ENCODE data around the gene HOXB8.

Gene HOXB8

DNA sequence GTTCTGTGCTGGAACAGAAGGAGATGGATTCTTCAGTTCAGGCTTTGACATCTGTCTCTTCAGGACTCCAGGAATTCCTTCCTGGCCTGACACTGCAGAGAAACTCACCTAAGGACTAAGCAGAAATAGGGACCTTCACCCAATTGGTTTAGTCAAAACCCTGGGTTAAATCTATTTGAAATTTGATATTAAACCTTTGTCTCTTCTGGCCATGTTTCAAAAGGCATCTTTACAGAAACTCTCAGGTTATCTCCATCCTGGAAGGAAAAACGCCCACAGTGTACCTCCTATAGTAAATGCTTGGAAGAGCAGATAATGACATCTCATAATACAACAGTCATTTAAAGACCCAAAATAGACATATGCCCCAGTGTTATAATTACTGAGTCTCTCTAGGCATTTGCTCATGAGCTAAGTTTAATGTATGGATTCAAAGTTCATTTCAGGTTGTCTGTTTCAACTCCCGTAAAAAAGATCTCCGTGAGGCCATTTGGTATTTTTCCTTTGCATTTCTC, 31.3 kb downstream of the HOXB8 start:
- H3K27ac ChIP-seq (ENCODE audit: low read depth, low read length), result peak overlapping the region; percentile 90
- H3K9ac ChIP-seq (ENCODE audit: low read length), result no peak overlapping the region
- H3K27me3 ChIP-seq (ENCODE audit: control insufficient read depth, insufficient read depth, low read length), result no peaks in the 10 kb centered on the region
- no peaks in the 10 kb centered on the region for H3K36me3 ChIP-seq (ENCODE audit: control insufficient read depth, insufficient read depth, low read length)
- H3K4me3 ChIP-seq (ENCODE audit: low read length), result peak overlapping the region; percentile 34
- peaks cover 38% of the 10 kb centered on the region for H3K4me1 ChIP-seq (ENCODE audit: control insufficient read depth, insufficient read depth, low read length)

DNA sequence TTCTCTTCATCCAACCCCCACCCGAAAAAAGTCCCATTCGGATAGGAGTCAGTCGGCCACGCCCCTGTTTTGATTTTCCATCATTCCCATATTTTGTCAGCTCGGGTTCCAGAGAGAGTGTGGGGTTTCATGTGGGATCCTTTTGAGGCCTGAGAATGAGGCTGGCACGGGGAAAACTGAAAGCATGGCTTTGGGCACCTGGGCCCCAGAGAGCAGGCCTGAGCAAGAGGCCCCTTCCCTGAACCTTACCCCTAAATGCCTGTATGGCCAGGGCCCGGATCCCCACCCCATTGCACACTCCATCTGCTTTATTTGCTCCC, 32.4 kb downstream of the HOXB8 start:
- peak overlapping the region; percentile 90 for H3K27ac ChIP-seq (ENCODE audit: low read depth, low read length)
- no peaks in the 10 kb centered on the region for H3K27me3 ChIP-seq (ENCODE audit: control insufficient read depth, insufficient read depth, low read length)
- H3K36me3 ChIP-seq (ENCODE audit: control insufficient read depth, insufficient read depth, low read length), result no peaks in the 10 kb centered on the region
- H3K9ac ChIP-seq (ENCODE audit: low read length), result no peak overlapping the region
- H3K4me3 ChIP-seq (ENCODE audit: low read length), result peak overlapping the region; percentile 81
- peaks cover 39% of the 10 kb centered on the region for H3K4me1 ChIP-seq (ENCODE audit: control insufficient read depth, insufficient read depth, low read length)

DNA sequence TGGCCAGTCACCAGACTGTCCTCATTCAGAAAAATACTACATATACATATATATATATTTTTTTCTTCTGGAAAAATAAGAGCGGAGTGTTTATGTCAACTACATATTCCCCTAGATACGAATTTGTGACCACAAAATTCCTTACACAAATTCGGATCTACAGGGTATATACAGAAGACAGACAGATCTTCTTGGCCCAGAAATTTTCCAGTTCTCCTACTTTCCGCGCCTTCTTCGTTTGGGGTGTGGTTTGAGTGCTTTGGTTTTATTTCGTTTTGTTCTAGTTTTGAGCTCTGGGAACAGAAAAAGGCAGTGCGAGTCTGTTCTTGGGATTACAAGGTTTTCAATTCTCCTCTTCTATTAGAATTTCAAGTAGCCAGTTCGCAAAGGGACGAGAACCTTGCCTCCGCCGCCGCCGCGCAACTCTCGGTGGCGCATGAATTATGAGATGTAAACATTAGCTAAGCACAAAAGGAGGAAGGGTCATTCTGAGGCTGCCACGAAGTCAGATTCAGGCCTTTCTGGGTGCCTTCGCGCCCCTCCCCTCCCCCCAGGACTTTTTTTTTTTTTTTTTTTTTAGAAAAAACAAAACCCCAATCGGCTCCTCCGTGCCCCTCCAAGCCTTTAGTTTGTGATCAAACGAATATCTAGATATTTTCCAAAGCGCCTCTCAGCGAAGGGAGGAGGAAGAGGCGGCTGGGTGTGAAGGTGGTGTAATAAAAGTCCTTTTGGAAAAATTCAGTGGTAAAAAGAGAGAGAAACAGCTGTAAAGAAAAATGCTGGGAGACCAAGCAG, 35.1 kb downstream of the HOXB8 start:
- Histone ChIP-seq H3K4me1 (ENCODE audit: control insufficient read depth, insufficient read depth, low read length) (peaks cover 36% of the 10 kb centered on the region), H3K4me3 (ENCODE audit: low read length) (peak overlapping the region; percentile 81), H3K27me3 (ENCODE audit: control insufficient read depth, insufficient read depth, low read length) (no peaks in the 10 kb centered on the region), H3K9ac (ENCODE audit: low read length) (no peak overlapping the region), H3K27ac (ENCODE audit: low read depth, low read length) (peak overlapping the region; percentile 90), H3K36me3 (ENCODE audit: control insufficient read depth, insufficient read depth, low read length) (no peaks in the 10 kb centered on the region)

DNA sequence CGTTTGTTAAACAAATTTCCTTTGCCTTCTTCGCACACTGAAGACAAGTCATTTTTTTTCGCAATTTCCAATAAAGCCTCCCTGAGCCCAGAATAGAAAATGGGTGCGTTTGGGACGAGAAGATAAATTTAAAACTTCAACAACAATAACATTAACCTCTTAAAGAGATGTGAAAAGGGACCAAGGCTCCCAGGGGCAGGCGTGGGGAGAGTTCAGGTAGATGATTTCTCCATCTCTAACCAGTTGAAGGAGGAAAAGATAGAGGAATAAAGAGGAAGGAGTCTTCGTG, 35.7 kb downstream of the HOXB8 start:
- Histone ChIP-seq H3K4me1 (ENCODE audit: control insufficient read depth, insufficient read depth, low read length) (peaks cover 38% of the 10 kb centered on the region), H3K27ac (ENCODE audit: low read depth, low read length) (peak overlapping the region; percentile 90), H3K36me3 (ENCODE audit: control insufficient read depth, insufficient read depth, low read length) (no peaks in the 10 kb centered on the region), H3K9ac (ENCODE audit: low read length) (no peak overlapping the region), H3K4me3 (ENCODE audit: low read length) (peak overlapping the region; percentile 81), H3K27me3 (ENCODE audit: control insufficient read depth, insufficient read depth, low read length) (no peaks in the 10 kb centered on the region)

DNA sequence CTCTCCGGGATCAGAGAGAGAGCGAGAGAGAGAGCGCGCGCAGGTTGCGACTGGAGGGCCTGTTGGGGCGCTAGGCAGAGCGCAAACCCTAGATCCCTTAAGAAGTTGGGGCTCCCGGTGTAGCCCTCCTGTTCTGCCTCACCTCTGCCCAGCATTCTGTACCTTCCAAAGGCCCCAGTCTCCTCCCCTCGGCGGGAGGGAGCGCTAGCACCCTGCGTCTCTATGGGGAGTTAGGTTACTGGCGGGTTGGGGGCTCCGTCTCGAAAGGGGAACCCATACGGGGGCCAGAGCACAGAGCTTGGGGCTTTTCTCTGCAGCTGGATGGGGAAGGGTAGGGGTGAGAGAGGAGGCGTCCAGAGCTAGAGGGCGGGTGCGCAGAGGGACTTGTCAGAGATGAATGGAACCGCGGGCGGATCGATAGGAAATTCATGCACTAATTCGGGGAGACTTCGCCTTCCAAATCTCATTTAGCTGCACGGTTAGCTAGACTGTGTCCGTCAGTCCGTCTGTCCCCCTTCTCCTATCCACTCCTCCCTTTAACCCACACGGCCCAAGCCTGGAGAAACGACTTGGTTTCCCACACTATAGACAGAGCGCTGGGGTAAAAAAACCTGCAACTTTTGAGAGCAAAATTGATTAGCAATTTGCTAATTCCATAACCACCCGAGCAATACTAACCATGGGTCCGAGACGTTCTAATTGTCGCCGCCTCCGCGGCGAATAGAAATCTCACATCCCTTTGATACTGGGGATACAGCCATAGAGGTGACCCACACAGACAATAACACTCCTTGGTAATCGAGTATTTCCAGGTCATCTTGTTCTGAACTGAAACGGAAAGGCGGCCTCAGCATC, 36.2 kb downstream of the HOXB8 start:
- no peaks in the 10 kb centered on the region for H3K27me3 ChIP-seq (ENCODE audit: control insufficient read depth, insufficient read depth, low read length)

DNA sequence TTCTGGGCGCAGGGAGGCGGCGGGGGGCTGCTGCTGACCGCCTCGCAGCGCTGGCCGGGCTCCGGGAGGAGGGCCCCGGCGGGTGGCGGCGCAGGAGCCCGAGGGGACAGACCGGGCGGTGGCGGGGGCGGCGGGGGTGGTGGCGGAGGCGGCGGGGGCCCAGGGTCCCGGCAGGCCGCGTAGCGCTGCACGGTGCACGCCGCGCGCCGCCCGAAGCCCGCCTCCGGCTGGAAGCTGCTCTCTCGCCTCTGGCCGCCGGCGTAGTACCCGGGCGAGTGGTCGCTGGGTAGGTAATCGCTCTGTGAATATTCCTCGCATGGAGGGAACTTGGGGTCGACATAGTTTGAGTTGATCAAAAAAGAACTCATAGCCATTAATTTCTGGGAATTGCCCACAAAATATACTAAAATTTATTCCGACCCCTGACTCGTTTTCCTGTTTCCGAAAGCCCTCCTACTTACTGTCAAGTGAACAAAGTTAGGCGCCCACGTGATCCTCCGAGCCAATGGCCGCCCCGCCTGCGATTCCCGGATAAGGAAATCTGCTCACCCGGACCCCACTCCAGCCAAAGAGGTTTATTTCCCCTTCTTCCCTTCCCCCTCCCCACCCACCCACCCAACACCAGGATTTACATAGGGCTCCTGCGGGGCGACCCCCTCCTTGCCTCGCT, 37.0 kb downstream of the HOXB8 start, which contains the start of gene HOXB4:
Gene HOXB4 (minus strand): TSS at position 405 of the 670 bp plus-strand sequence. CDS start 31 bp downstream, at position 374.
- Histone ChIP-seq H3K36me3 (ENCODE audit: control insufficient read depth, insufficient read depth, low read length) (no peaks in the 10 kb centered on the region), H3K4me3 (ENCODE audit: low read length) (peak within 1 kb of the TSS; percentile 81), H3K9ac (ENCODE audit: low read length) (peak within 1 kb of the TSS; percentile 58), H3K4me1 (ENCODE audit: control insufficient read depth, insufficient read depth, low read length) (peaks cover 38% of the 10 kb centered on the region), H3K27ac (ENCODE audit: low read depth, low read length) (peak within 1 kb of the TSS; percentile 94), H3K27me3 (ENCODE audit: control insufficient read depth, insufficient read depth, low read length) (no peaks in the 10 kb centered on the region)

More for the DNA sequence above, 36.2 kb downstream of the HOXB8 start:
- Histone ChIP-seq H3K4me3 (ENCODE audit: low read length) (peak overlapping the region; percentile 81), H3K36me3 (ENCODE audit: control insufficient read depth, insufficient read depth, low read length) (no peaks in the 10 kb centered on the region), H3K27ac (ENCODE audit: low read depth, low read length) (peak overlapping the region; percentile 90), H3K4me1 (ENCODE audit: control insufficient read depth, insufficient read depth, low read length) (peaks cover 38% of the 10 kb centered on the region), H3K9ac (ENCODE audit: low read length) (peak overlapping the region; percentile 49)

DNA sequence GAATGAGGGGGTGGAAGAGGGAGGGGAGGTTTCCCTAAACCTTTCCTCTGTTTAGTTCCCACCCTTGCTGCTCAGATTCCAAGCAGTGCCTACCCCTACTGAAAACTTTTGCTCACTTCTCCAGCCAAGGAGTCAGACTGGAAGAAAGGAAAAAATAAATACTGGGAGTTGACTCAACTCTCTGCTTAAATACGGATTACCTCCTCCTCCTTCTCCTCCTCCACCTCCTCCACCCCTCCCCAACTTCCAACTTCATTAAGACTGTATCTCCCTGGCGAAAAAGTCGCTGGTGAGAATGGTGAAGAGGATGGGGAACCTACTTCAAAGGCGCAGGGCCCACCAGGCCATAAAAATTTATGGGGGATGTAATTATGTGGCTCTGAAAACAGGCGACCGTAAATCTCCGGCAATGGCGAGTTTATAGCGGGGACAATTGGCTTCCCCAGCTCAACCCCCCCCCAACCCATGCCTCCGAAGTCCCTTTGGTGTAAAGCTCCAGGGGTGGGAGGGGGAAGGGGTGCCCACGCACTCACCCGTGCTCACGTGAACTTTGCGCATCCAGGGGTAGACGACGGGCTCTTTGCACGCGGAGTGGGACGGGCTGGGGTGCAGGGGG, 37.7 kb downstream of the HOXB8 start:
- Histone ChIP-seq H3K36me3 (ENCODE audit: control insufficient read depth, insufficient read depth, low read length) (no peaks in the 10 kb centered on the region), H3K4me1 (ENCODE audit: control insufficient read depth, insufficient read depth, low read length) (peaks cover 40% of the 10 kb centered on the region), H3K9ac (ENCODE audit: low read length) (peak overlapping the region; percentile 28), H3K4me3 (ENCODE audit: low read length) (peak overlapping the region; percentile 65), H3K27me3 (ENCODE audit: control insufficient read depth, insufficient read depth, low read length) (no peaks in the 10 kb centered on the region), H3K27ac (ENCODE audit: low read depth, low read length) (peak overlapping the region; percentile 94)

DNA sequence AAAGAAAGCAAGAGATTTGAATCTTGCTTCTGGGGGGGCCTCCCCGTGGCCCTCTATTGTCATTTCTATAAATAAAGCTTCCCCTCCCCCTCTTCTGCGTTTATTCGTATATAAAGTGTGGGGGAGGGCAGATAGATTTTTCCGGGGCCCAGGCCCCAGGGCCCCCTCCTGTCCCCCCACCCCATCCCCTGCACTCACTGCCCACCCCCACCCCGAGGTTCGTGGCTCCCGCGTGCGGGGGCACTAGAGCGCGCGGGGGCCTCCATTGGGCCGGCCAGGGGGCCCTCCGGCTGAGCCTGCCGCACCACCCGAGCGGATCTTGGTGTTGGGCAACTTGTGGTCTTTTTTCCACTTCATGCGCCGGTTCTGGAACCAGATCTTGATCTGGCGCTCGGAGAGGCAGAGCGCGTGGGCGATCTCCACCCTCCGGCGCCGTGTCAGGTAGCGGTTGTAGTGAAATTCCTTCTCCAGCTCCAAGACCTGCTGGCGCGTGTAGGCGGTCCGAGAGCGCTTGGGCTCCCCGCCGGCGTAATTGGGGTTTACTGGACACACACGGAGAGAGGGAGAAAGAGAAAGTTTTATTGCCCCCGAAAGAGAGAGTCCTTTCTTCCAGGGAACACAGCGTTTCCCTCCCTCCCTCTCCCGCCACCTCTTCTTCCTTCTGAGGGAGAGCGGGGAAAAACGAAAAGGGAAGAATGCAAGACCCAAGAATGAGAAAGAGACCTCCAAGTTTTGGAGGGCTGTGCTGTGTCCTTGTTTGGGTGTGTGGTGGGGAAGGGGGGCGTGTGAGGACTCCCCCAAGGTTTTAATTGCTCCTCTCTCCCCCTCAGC, 38.4 kb downstream of the HOXB8 start:
- Histone ChIP-seq H3K27me3 (ENCODE audit: control insufficient read depth, insufficient read depth, low read length) (no peaks in the 10 kb centered on the region), H3K4me3 (ENCODE audit: low read length) (peak overlapping the region; percentile 65), H3K27ac (ENCODE audit: low read depth, low read length) (peak overlapping the region; percentile 94), H3K4me1 (ENCODE audit: control insufficient read depth, insufficient read depth, low read length) (peaks cover 47% of the 10 kb centered on the region), H3K36me3 (ENCODE audit: control insufficient read depth, insufficient read depth, low read length) (no peaks in the 10 kb centered on the region), H3K9ac (ENCODE audit: low read length) (peak overlapping the region; percentile 28)

DNA sequence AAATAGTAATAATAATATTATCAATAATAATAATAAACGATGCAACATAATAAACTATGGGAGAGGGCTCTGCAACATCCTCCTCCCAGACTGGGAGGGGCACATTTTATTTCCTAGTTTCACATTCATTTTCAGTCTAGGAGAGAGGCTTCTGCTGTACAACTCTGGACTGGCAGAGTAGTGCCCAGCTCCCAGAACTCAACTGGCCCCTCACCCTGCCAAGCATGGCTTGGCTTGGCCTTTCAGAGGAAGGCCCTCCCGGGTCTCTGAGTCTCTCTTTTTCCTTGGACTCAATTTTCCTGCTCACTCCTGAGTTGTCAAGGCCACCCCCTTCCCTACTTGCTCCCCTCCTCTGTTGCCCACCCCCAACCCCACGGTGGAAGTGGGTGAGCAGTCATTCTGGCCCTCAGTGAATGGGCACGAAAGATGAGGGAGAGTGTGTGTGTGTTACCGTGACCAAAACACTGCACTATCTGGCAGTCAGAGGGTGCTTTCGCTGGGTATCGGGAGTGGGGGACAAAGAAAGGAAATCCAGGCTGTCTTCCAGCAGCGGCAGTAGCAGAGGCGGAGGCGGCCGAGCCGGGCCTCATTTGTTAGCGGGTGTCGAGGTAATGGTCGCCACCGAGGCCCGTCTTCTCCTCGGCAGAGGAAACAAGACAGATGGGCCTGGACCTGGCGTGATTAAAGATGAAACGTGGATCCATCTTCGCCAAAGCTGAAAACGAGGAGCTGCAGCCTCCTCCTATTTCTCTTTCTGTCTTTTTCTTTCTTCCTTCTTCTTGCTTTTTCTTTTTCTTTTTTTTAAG, 39.2 kb downstream of the HOXB8 start:
- H3K4me3 ChIP-seq (ENCODE audit: low read length), result peak overlapping the region; percentile 20

DNA sequence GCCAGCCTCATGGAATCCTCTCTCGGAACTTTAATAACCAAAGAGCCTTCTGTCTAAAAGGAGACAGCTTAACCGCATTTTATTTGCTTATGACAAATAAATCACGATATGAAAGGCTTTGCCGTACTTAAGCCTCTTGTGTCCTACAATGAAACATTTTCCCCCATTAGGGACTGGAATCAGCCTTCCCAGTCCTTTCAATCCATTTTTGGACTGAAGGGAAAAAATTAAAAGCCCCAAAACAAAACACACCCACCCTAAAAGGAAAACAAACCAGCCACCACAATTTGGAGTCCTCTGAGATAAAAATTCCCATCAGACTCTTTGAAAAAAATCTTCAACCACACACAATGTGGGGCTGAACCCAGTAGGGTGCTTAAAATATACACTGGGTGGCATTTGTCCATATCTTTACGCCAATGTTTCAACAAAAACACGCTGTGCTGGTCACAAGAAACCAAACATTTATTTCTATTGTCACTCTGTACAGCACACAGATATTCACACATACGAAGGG, 40.0 kb downstream of the HOXB8 start:
- Histone ChIP-seq H3K27me3 (ENCODE audit: control insufficient read depth, insufficient read depth, low read length) (no peaks in the 10 kb centered on the region), H3K4me1 (ENCODE audit: control insufficient read depth, insufficient read depth, low read length) (peaks cover 47% of the 10 kb centered on the region), H3K9ac (ENCODE audit: low read length) (no peak overlapping the region), H3K27ac (ENCODE audit: low read depth, low read length) (peak overlapping the region; percentile 94), H3K36me3 (ENCODE audit: control insufficient read depth, insufficient read depth, low read length) (no peaks in the 10 kb centered on the region), H3K4me3 (ENCODE audit: low read length) (no peak overlapping the region)

More for the DNA sequence above, 39.2 kb downstream of the HOXB8 start:
- H3K27ac ChIP-seq (ENCODE audit: low read depth, low read length), result peak overlapping the region; percentile 94
- H3K4me1 ChIP-seq (ENCODE audit: control insufficient read depth, insufficient read depth, low read length), result peaks cover 46% of the 10 kb centered on the region
- no peaks in the 10 kb centered on the region for H3K36me3 ChIP-seq (ENCODE audit: control insufficient read depth, insufficient read depth, low read length)
- peak overlapping the region; percentile 0 for H3K9ac ChIP-seq (ENCODE audit: low read length)
- no peaks in the 10 kb centered on the region for H3K27me3 ChIP-seq (ENCODE audit: control insufficient read depth, insufficient read depth, low read length)

Measured in rectal smooth muscle tissue (tissue), 1 donor.